Esophagus squamous epithelium (tissue), 5 donors: Measurements from ENCODE around the gene TPI1. TPM values are rescaled to one million over a fixed set of nuclear protein-coding genes. Genes with fewer than 3 reads are reported as not detected.

ENCODE experiments used
- DNase-seq: peaks from one replicate; lab custom pipeline; 2025; lab: John Stamatoyannopoulos, UW
- H3K27ac ChIP-seq, 4 donors: fragments of 200-600 bp; sonication (generic); one replicate each; pipeline ENCODE4 v1.5.1; 2016 to 2019; ENCODE audit warnings: mild to moderate bottlenecking in 1 of 4
- H3K27me3 ChIP-seq, 4 donors: fragments of 200-600 bp; sonication (generic); 1 replicate in 3 of 4; 2 replicates in 1 of 4; pipeline versions ENCODE4 v1.5.1 to v1.6.0; 2017 to 2021; ENCODE audit warnings: antibody characterized with exemption in 1 of 4
- H3K36me3 ChIP-seq, 3 donors: fragments of 200-600 bp; sonication (generic); one replicate each; pipeline ENCODE4 v1.5.1; 2016 to 2019
- H3K4me1 ChIP-seq, 3 donors: fragments of 200-600 bp; sonication (generic); one replicate each; pipeline ENCODE4 v1.5.1; 2017 to 2019
- H3K4me3 ChIP-seq, 4 donors: fragments of 200-600 bp; sonication (generic); 1 replicate in 3 of 4; 2 replicates in 1 of 4; pipeline ENCODE4 v1.5.1; 2016 to 2019; ENCODE audit warnings: mild to moderate bottlenecking in 2 of 4, moderate library complexity in 1 of 4
- H3K9me3 ChIP-seq, 3 donors: fragments of 200-600 bp; sonication (generic); one replicate each; pipeline ENCODE4 v1.5.1; 2016 to 2019
- CTCF ChIP-seq, 6 experiments: fragments of 450-650 bp in 4 of 6; fragments of 200-600 bp in 2 of 6; sonication (generic) in 2 of 6; IDR thresholded peaks; one replicate each; pipeline ENCODE4 v1.5.1; 2016 to 2019; ENCODE audit warnings: antibody characterized with exemption in 6 of 6, mild to moderate bottlenecking in 4 of 6, moderate library complexity in 4 of 6
- POLR2A ChIP-seq, 4 donors: fragments of 450-650 bp; IDR thresholded peaks; one replicate each; pipeline ENCODE4 v1.6.1; 2017; ENCODE audit warnings: antibody characterized with exemption in 4 of 4, mild to moderate bottlenecking in 4 of 4, moderate library complexity in 3 of 4
- WGBS, 2 donors: methylation state at CpG; one replicate each; pipeline ENCODE4 v1.1.5; 2018; 5-methylcytosine and 5-hydroxymethylcytosine counted together
- intact Hi-C: fragments of 100-400 bp; cut with DNase I; formaldehyde crosslinking; loops from one replicate; pipeline ENCODE4 v1.15.0; 2022
- total RNA-seq, 4 donors: library from RNA; depleted of rRNA; stranded (reverse); fragments of >200 nt; gene quantifications; one replicate each; pipeline ENCODE4 v1.1.0, GENCODE V29; 2016
- donor health status: DM: yes; HTN: yes; CAD: no.

TPI1 gene
- total RNA-seq, 4 donors from 2014 or later = 547 to 938 (median 723) TPM

- 71 to 86% methylated on average over 3 to 6 of the region's 6 CpGs for WGBS, 2 donors
- no peak overlapping the region for H3K4me3 ChIP-seq
- TF ChIP-seq CTCF (IDR thresholded peaks at IDR 0.05) (no peak), POLR2A (IDR thresholded peaks at IDR 0.05) (no peak)
- peaks cover 30 to 47% (median 34%) of the 10 kb centered on the region in 3 donors for H3K36me3 ChIP-seq
- no peak for DNase-seq
- peaks cover 11 to 29% (median 24%) of the 10 kb centered on the region in 3 donors for H3K4me1 ChIP-seq
- peak overlapping the region; percentile 92 to 99 (median 97) for H3K27ac ChIP-seq
- intact Hi-C loops = no loop called here
- H3K9me3 ChIP-seq = no peaks in the 10 kb centered on the region
- H3K27me3 ChIP-seq = no peaks in the 10 kb centered on the region
These were observed 13.3 kb upstream of the TPI1 start for GRCh38 chr12:6854036-6854435.

GRCh38 chr12:6855322-6855721 is 12.0 kb upstream of the TPI1 start:
- TF ChIP-seq POLR2A (IDR thresholded peaks at IDR 0.05) (no peak), CTCF (IDR thresholded peaks at IDR 0.05) (no peak)
- WGBS, 2 donors = 94% methylated on average over 14 of the region's 14 CpGs
- Histone ChIP-seq H3K4me1 (peaks cover 8 to 26% (median 21%) of the 10 kb centered on the region in 3 donors), H3K9me3 (no peaks in the 10 kb centered on the region), H3K4me3 (no peak overlapping the region), H3K27me3 (no peaks in the 10 kb centered on the region), H3K36me3 (peaks cover 42 to 57% (median 46%) of the 10 kb centered on the region in 3 donors), H3K27ac (no peak overlapping the region)
- DNase-seq = no peak
- intact Hi-C loops = no loop called here

- intact Hi-C loops = no loop called here
- Histone ChIP-seq H3K4me3 (no peak overlapping the region), H3K36me3 (peaks cover 55 to 92% (median 73%) of the 10 kb centered on the region in 3 donors), H3K9me3 (no peaks in the 10 kb centered on the region), H3K4me1 (peaks cover 0 to 4% (median 4%) of the 10 kb centered on the region in 3 donors), H3K27me3 (no peaks in the 10 kb centered on the region), H3K27ac (no peak overlapping the region)
- TF ChIP-seq CTCF (IDR thresholded peaks at IDR 0.05) (no peak), POLR2A (IDR thresholded peaks at IDR 0.05) (no peak)
- DNase-seq = no peak
- WGBS, 2 donors = 75 to 100% methylated on average over 1 to 2 of the region's 2 CpGs
These were observed 8.5 kb upstream of the TPI1 start for GRCh38 chr12:6858799-6859198.

- H3K36me3 ChIP-seq = peaks cover 62 to 100% (median 80%) of the 10 kb centered on the region in 3 donors
- TF ChIP-seq POLR2A (IDR thresholded peaks at IDR 0.05) (no peak), CTCF (IDR thresholded peaks at IDR 0.05) (no peak)
- intact Hi-C loops = no loop called here
- no peak overlapping the region for H3K4me3 ChIP-seq
- 96 to 97% methylated on average over 3 to 4 of the region's 9 CpGs for WGBS, 2 donors
- no peaks in the 10 kb centered on the region for H3K9me3 ChIP-seq
- H3K4me1 ChIP-seq = no peaks in the 10 kb centered on the region
- no peak for DNase-seq
- no peak overlapping the region for H3K27ac ChIP-seq
- no peaks in the 10 kb centered on the region for H3K27me3 ChIP-seq
These were observed 7.2 kb upstream of the TPI1 start for GRCh38 chr12:6860116-6860515.

- intact Hi-C loops = no loop called here
These were observed 6.4 kb upstream of the TPI1 start for GRCh38 chr12:6860942-6861341.

More at GRCh38 chr12:6860942-6861341, 6.4 kb upstream of the TPI1 start:
- 93 to 95% methylated on average over 4 to 6 of the region's 7 CpGs for WGBS, 2 donors
- no peak for DNase-seq
- Histone ChIP-seq H3K9me3 (no peaks in the 10 kb centered on the region), H3K36me3 (peaks cover 58 to 100% (median 81%) of the 10 kb centered on the region in 3 donors), H3K27me3 (no peaks in the 10 kb centered on the region), H3K27ac (no peak overlapping the region), H3K4me3 (no peak overlapping the region), H3K4me1 (no peaks in the 10 kb centered on the region)
- TF ChIP-seq POLR2A (IDR thresholded peaks at IDR 0.05) (no peak), CTCF (IDR thresholded peaks at IDR 0.05) (no peak)
